ENCODE data around the gene DBNDD1. TPM values are rescaled to one million over a fixed set of nuclear protein-coding genes. Genes with fewer than 3 reads are reported as not detected.

The DBNDD1 gene
- total and polyA plus RNA-seq, 3 donors from 2014 or later = 2.3 to 5.1 (median 4.7) TPM

- no peak for DNase-seq
- no peaks in the 10 kb centered on the region for H3K4me1 ChIP-seq
- intact Hi-C loops (cut with DNase I; ENCODE audit: low total_unique reads) = no loop called here
- no peak overlapping the region for H3K27ac ChIP-seq
- H3K27me3 ChIP-seq = no peaks in the 10 kb centered on the region
- WGBS, 2 donors = 93 to 100% methylated on average over 7 to 15 of the region's 15 CpGs
- H3K9me3 ChIP-seq = no peaks in the 10 kb centered on the region
- H3K36me3 ChIP-seq (ENCODE audit: low read depth, missing control alignments) = no peaks in the 10 kb centered on the region
- H3K4me3 ChIP-seq = no peak overlapping the region
- TF ChIP-seq POLR2A (IDR thresholded peaks at IDR 0.05) = no peak
- no peak for TF ChIP-seq CTCF (IDR thresholded peaks at IDR 0.05)
Measured at GRCh38 chr16:89955001-89955685, 64.1 kb downstream of the DBNDD1 start.

Other genes starting within 250 kb of the DBNDD1 start
- 100 to 1,000 TPM in 1 of 2 donors, 10 to 100 TPM in 1; 73.2 to 112 TPM for gene FANCA, start 202.8 kb downstream of the DBNDD1 start, total RNA-seq
- gene FANCA, start 202.8 kb downstream of the DBNDD1 start, polyA plus RNA-seq (ENCODE audit: insufficient read depth, low read depth, low replicate concordance) = 48.1 TPM
- gene SPIRE2, start 191.0 kb downstream of the DBNDD1 start, total RNA-seq = 10 to 100 TPM; 20.9 to 31.3 TPM
- gene SPIRE2, start 191.0 kb downstream of the DBNDD1 start, polyA plus RNA-seq (ENCODE audit: insufficient read depth, low read depth, low replicate concordance) = 11.5 TPM
- gene TCF25, start 145.9 kb downstream of the DBNDD1 start, total RNA-seq = 100 to 1,000 TPM; 334 to 345 TPM
- 225 TPM for gene TCF25, start 145.9 kb downstream of the DBNDD1 start, polyA plus RNA-seq (ENCODE audit: insufficient read depth, low read depth, low replicate concordance)
- 10 to 100 TPM; 40.0 to 53.7 TPM for gene MC1R, start 100.6 kb downstream of the DBNDD1 start, total RNA-seq
- gene MC1R, start 100.6 kb downstream of the DBNDD1 start, polyA plus RNA-seq (ENCODE audit: insufficient read depth, low read depth, low replicate concordance) = 30.1 TPM
- 10 to 100 TPM; 38.8 to 61.7 TPM for gene TUBB3, start 96.1 kb downstream of the DBNDD1 start, total RNA-seq
- gene TUBB3, start 96.1 kb downstream of the DBNDD1 start, polyA plus RNA-seq (ENCODE audit: insufficient read depth, low read depth, low replicate concordance) = 56.5 TPM
- 10 to 100 TPM; 38.1 to 46.4 TPM for gene DEF8, start 70.7 kb downstream of the DBNDD1 start, total RNA-seq
- 26.8 TPM for gene DEF8, start 70.7 kb downstream of the DBNDD1 start, polyA plus RNA-seq (ENCODE audit: insufficient read depth, low read depth, low replicate concordance)
- gene PRDM7, start 57.9 kb upstream of the DBNDD1 start, total RNA-seq = 10 to 100 TPM in 1 of 2 donors, 1 to 10 TPM in 1; 1.8 to 10.2 TPM
- gene PRDM7, start 57.9 kb upstream of the DBNDD1 start, polyA plus RNA-seq (ENCODE audit: insufficient read depth, low read depth, low replicate concordance) = 4.2 TPM